OCI-LY3 (cell line): ENCODE results near the gene KRT8.

Source experiments
- H2AFZ ChIP-seq: fragments of 200-600, 300-600 bp; shearing (Covaris generic); 2 replicates; pipeline ENCODE4 v1.6.0; 2014; ENCODE audit warnings: antibody characterized with exemption, low read depth, low read length
- H3K27ac ChIP-seq: fragments of 200-600, 300-600 bp; sonication (generic); 2 replicates; pipeline ENCODE4 v1.5.1; 2014; ENCODE audit warnings: mild to moderate bottlenecking, low read length, moderate library complexity, mixed read lengths
- H3K27me3 ChIP-seq: fragments of 200-600, 300-600 bp; sonication (generic); 2 replicates; pipeline ENCODE4 v1.6.1; 2014; ENCODE audit warnings: low read depth, low read length, mixed read lengths
- H3K36me3 ChIP-seq: fragments of 200-600, 300-600 bp; sonication (generic); replicated peaks from 2 replicates; pipeline ENCODE3; 2014; ENCODE audit warnings: low read depth, low read length, mixed read lengths
- H3K4me1 ChIP-seq: fragments of 300-600, 200-600 bp; sonication (generic); 2 replicates; pipeline ENCODE4 v1.6.1; 2014; ENCODE audit warnings: low read length, mixed read lengths
- H3K4me2 ChIP-seq: fragments of 200-600, 300-600 bp; sonication (generic); 2 replicates; pipeline ENCODE4 v1.6.1; 2014; ENCODE audit warnings: low read length, mixed read lengths
- H3K4me3 ChIP-seq: fragments of 300-600, 200-600 bp; sonication (generic); 2 replicates; pipeline ENCODE4 v1.5.1; 2014; ENCODE audit warnings: antibody characterized with exemption, mild to moderate bottlenecking, low read length, moderate library complexity
- H3K79me2 ChIP-seq: fragments of 300-600, 200-600 bp; shearing (Covaris generic); 2 replicates; pipeline ENCODE4 v1.6.1; 2014; ENCODE audit warnings: mild to moderate bottlenecking, low read length, mixed read lengths
- H3K9ac ChIP-seq: fragments of 300-600, 200-600 bp; shearing (Covaris generic); 2 replicates; pipeline ENCODE4 v1.6.0; 2014; ENCODE audit warnings: mild to moderate bottlenecking, low read length, moderate library complexity
- H3K9me3 ChIP-seq: fragments of 200-600, 300-600 bp; shearing (Covaris generic); 2 replicates; pipeline ENCODE4 v1.6.1; 2014; ENCODE audit warnings: low read length, mixed read lengths; ENCODE audit not compliant: insufficient read depth
- H4K20me1 ChIP-seq: fragments of 200-600, 300-600 bp; sonication (generic); 2 replicates; pipeline ENCODE4 v1.6.1; 2016; ENCODE audit warnings: low read length, mixed read lengths; ENCODE audit not compliant: insufficient read depth
- EZH2phosphoT487 ChIP-seq: fragments of 200-600 bp; shearing (Covaris generic); IDR thresholded peaks from 2 replicates; pipeline ENCODE4 v1.6.1; 2018; ENCODE audit warnings: antibody characterized with exemption, mixed run types, low read depth
- TF ChIP-seq, protein P1 (sequence below): fragments of 200-600, 300-600 bp; sonication (generic); IDR thresholded peaks from 2 replicates; pipeline ENCODE4 v1.5.1; 2014; ENCODE audit warnings: antibody characterized with exemption, low read length, low read depth

The KRT8 gene

DNA sequence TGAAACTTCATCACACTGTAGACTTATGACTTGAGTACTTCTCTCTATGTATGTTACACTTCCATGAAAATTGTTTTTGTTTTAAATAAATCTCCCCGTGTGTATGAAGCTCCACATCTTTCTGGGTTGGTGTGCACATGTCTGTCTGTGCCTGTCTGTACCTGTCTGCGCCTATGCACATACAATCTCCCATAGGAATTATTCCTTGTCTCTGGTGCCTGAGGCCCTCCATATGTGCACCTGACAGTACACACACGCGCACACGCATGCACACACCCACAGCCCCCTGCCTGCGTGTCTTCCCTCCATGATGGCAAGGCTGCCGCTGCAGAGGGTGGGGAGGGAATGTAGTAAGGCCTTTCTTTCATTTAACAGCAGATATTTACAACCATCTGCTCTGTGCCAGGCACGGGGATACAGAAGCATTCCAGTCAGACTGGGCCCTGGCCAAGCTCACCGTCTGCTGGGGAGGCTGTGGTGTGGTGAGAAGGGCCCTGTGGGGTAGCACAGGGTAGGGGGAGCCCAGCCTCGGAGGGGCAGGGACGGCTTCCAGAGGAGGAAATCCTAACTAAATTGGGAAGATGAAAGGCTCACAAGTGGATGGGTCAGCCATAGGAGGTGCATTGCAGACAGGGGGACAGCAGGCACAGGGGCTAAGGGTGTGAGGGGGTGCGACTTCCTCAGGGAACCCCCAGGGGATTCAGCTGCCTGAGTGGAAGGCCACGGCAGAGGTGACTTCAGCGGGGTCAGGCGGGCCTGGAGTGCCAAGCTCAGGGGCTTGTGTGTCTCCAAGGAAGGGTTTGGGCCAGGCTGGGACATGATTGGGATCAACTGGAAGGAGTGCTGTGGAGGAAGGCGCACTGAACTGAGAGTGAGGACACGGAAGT lies 26.1 kb downstream of the KRT8 start:
- Histone ChIP-seq H3K27me3 (no peaks in the 10 kb centered on the region), H3K9ac (peak overlapping the region; percentile 60), H3K27ac (no peak overlapping the region), H2AFZ (peak overlapping the region; percentile 88), H4K20me1 (no peaks in the 10 kb centered on the region), H3K4me2 (peak overlapping the region; percentile 91), H3K79me2 (no peaks in the 10 kb centered on the region), H3K4me1 (peaks cover 8% of the 10 kb centered on the region), H3K4me3 (peak overlapping the region; percentile 76), H3K36me3 (no peaks in the 10 kb centered on the region), H3K9me3 (no peaks in the 10 kb centered on the region)
- TF ChIP-seq, protein P1, sequence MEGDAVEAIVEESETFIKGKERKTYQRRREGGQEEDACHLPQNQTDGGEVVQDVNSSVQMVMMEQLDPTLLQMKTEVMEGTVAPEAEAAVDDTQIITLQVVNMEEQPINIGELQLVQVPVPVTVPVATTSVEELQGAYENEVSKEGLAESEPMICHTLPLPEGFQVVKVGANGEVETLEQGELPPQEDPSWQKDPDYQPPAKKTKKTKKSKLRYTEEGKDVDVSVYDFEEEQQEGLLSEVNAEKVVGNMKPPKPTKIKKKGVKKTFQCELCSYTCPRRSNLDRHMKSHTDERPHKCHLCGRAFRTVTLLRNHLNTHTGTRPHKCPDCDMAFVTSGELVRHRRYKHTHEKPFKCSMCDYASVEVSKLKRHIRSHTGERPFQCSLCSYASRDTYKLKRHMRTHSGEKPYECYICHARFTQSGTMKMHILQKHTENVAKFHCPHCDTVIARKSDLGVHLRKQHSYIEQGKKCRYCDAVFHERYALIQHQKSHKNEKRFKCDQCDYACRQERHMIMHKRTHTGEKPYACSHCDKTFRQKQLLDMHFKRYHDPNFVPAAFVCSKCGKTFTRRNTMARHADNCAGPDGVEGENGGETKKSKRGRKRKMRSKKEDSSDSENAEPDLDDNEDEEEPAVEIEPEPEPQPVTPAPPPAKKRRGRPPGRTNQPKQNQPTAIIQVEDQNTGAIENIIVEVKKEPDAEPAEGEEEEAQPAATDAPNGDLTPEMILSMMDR: no peak
- TF ChIP-seq EZH2phosphoT487: no peak

DNA sequence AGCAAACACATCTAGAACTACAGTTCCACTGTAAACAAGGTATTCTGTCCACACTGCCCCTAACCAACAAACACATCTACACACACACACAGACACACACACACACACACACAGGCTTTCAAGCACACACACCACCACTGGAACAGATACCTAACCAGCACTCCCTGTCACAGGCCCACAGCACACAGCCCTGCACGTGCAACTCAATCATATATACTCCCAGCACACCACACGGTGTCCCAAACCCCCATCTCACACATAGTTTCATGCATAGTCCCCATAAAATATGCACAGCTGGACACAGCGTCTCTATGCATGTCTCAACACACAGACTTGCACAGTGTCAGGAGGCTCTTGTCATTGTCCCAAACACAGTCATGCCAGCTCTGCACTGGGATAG lies 27.6 kb downstream of the KRT8 start:
- H3K36me3 ChIP-seq: no peaks in the 10 kb centered on the region
- H3K4me1 ChIP-seq: peaks cover 8% of the 10 kb centered on the region
- no peak overlapping the region for H3K4me3 ChIP-seq
- no peaks in the 10 kb centered on the region for H4K20me1 ChIP-seq
- H3K27ac ChIP-seq: no peak overlapping the region
- H3K4me2 ChIP-seq: no peak overlapping the region
- H3K9me3 ChIP-seq: no peaks in the 10 kb centered on the region
- no peaks in the 10 kb centered on the region for H3K79me2 ChIP-seq
- TF ChIP-seq EZH2phosphoT487: no peak
- TF ChIP-seq, protein P1: no peak
- peaks cover 8% of the 10 kb centered on the region for H3K27me3 ChIP-seq
- H3K9ac ChIP-seq: no peak overlapping the region
- no peak overlapping the region for H2AFZ ChIP-seq

DNA sequence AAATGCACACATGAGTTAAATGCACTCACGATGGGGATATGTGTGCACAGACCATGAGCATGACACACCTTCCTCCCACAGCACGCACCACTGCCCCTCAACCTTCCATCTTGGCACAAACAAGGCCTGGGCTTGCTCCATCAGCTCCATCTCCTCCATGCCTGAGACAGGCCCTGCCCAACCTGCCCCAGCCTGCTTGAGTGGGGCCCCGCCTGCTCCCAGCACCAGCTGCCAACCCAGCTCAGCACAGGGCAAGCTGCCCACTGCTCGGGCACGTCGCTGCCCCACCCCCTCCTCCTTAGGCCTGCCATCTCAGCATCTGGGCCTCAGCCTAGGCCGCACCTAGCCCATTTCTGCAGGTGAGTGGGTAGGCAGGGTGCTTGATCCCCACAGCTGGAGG lies 28.5 kb downstream of the KRT8 start:
- H3K4me1 ChIP-seq: peaks cover 8% of the 10 kb centered on the region
- H3K4me2 ChIP-seq: no peak overlapping the region
- H3K4me3 ChIP-seq: no peak overlapping the region
- peaks cover 8% of the 10 kb centered on the region for H3K27me3 ChIP-seq
- H3K9me3 ChIP-seq: no peaks in the 10 kb centered on the region
- H4K20me1 ChIP-seq: no peaks in the 10 kb centered on the region
- no peaks in the 10 kb centered on the region for H3K36me3 ChIP-seq
- H2AFZ ChIP-seq: no peak overlapping the region
- H3K27ac ChIP-seq: no peak overlapping the region
- no peaks in the 10 kb centered on the region for H3K79me2 ChIP-seq
- TF ChIP-seq, protein P1: no peak
- TF ChIP-seq EZH2phosphoT487: no peak
- H3K9ac ChIP-seq: no peak overlapping the region

DNA sequence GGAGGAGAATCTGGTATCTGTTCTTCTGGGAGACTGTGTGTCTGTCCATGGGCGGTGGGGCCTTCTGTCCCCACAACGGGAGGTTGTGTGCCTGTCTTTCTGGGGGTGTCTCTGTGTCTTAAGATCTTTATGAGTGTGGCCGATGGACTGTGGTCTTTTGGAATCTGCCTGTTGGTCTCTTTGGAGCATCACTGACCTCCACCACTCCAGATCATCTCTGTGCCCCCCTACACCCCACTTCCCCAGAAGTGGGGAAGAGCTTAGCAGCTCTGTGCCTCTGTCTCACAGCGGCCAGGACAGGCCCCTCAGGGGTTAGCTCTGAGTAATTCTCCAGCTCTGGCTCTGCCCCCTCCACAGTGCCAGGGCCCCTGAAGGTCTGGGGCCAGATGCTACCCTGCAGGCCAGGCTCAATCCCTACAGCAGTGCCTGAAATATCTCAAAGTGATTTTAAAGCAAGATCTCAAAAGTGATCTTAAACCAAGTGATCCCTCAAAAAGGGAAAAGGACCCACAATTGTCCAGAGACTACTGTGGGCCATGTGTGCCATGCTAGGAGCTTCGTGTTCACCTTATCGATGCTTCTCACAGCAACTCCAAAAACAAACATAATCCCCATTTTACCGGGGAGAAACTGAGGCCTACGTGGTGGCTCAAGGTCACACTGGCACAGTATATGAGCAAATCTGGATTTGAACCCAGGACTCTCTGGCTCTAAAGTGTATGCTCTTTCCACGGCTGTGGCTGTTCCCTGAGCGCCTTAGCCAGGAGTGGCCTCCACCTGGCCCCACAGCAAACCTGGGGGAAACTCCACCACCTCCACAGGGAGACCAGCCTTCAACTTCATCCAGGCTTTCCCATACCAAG lies 30.1 kb downstream of the KRT8 start:
- H3K79me2 ChIP-seq: no peaks in the 10 kb centered on the region
- H4K20me1 ChIP-seq: no peaks in the 10 kb centered on the region
- H3K4me3 ChIP-seq: peak overlapping the region; percentile 81
- H3K9ac ChIP-seq: peak overlapping the region; percentile 74
- H3K9me3 ChIP-seq: no peaks in the 10 kb centered on the region
- peak overlapping the region; percentile 91; the same call in 1 of the 2 replicates for H2AFZ ChIP-seq
- no peaks in the 10 kb centered on the region for H3K36me3 ChIP-seq
- H3K4me2 ChIP-seq: peak overlapping the region; percentile 100
- TF ChIP-seq EZH2phosphoT487: no peak
- TF ChIP-seq, protein P1: no peak
- no peak overlapping the region for H3K27ac ChIP-seq
- peaks cover 12% of the 10 kb centered on the region for H3K4me1 ChIP-seq
- H3K27me3 ChIP-seq: peaks cover 8% of the 10 kb centered on the region
